Measurements from ENCODE around the gene ALKBH1.

ALKBH1 gene

GRCh38 chr14:77648520-77649200 is 59.2 kb downstream of the ALKBH1 start:
- no peak for DNase-seq (ENCODE audit: low spot score)
- no peak for TF ChIP-seq CTCF (IDR thresholded peaks at IDR 0.05; ENCODE audit: extremely low read depth, missing control alignments)

GRCh38 chr14:77647853-77648252 is 60.0 kb downstream of the ALKBH1 start:
- no peak for TF ChIP-seq CTCF (IDR thresholded peaks at IDR 0.05; ENCODE audit: extremely low read depth, missing control alignments)
- DNase-seq (ENCODE audit: low spot score): no peak

- DNase-seq (ENCODE audit: low spot score): no peak
- TF ChIP-seq CTCF (IDR thresholded peaks at IDR 0.05; ENCODE audit: extremely low read depth, missing control alignments): no peak
Measured at GRCh38 chr14:77646907-77647306, 60.9 kb downstream of the ALKBH1 start.

DNA sequence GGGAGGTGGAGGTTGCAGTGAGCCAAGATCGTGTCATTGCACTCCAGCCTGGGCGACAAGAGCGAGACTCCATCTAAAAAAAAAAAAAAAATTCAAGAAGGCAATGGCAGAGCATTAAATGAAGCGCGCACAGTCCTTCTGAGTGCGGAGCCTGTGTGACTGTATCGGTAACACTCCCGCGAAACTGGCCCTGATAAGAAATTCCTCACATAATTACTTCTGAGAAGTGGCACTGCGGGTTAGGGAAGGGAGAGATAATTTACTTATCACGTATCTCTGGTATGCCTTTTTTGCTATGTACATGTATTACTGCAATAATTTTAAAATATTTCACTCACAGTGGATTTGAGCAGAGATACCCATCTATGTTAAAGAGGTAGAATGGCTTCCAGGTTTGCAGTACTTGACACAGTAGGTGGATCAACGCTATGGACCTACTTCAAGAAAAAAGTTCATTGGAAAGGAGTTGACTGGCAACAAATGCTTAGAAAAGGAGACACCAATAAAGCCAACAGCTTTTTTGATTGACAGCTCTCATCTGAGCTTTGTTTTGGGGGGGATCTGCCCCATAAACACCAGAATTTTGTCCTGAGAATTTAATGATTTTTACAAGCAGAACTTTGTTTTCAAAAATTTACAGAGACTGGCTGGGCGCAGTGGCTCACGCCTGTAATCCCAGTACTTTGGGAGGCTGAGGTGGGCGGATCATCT is 62.1 kb downstream of the ALKBH1 start:
- DNase-seq (ENCODE audit: low spot score): no peak
- no peak for TF ChIP-seq CTCF (IDR thresholded peaks at IDR 0.05; ENCODE audit: extremely low read depth, missing control alignments)

- DNase-seq (ENCODE audit: low spot score): no peak
- no peak for TF ChIP-seq CTCF (IDR thresholded peaks at IDR 0.05; ENCODE audit: extremely low read depth, missing control alignments)
Measured at GRCh38 chr14:77642407-77642806, 65.4 kb downstream of the ALKBH1 start.

GRCh38 chr14:77641534-77642341 is 66.1 kb downstream of the ALKBH1 start:
- DNase-seq (ENCODE audit: low spot score): peak; percentile 78
- TF ChIP-seq CTCF (IDR thresholded peaks at IDR 0.05; ENCODE audit: extremely low read depth, missing control alignments): no peak

All from GM20000 (cell line).